Mesothelial cell of epicardium (in vitro differentiated cells): Measurements from ENCODE around the gene DTWD2. TPM values are rescaled to one million over a fixed set of nuclear protein-coding genes. Genes with fewer than 3 reads are reported as not detected.
"Not testable (repeated sequence)": the region's sequence is repeated elsewhere in the genome, so short reads cannot be mapped to it uniquely, and the experiment has no call there.

Source experiments
- DNase-seq, 2 experiments: peaks; one replicate each; pipeline ENCODE4 v3.0.0; 2021; ENCODE audit warnings: low spot score in 2 of 2; ENCODE audit not compliant: unreplicated experiment in 2 of 2
- H3K27ac Mint-ChIP-seq: 2 replicates; pipeline ENCODE4 v1.8.0; 2021; ENCODE audit warnings: mixed read lengths
- H3K27me3 Mint-ChIP-seq: 2 replicates; pipeline ENCODE4 v1.8.0; 2021; ENCODE audit warnings: low read depth, mixed read lengths
- H3K36me3 Mint-ChIP-seq: 2 replicates; pipeline ENCODE4 v1.8.0; 2021; ENCODE audit warnings: mixed read lengths
- H3K4me1 Mint-ChIP-seq: 2 replicates; pipeline ENCODE4 v1.8.0; 2021; ENCODE audit warnings: mixed read lengths
- H3K4me3 Mint-ChIP-seq: 2 replicates; pipeline ENCODE4 v1.8.0; 2021; ENCODE audit warnings: mild to moderate bottlenecking, moderate library complexity, mixed read lengths
- H3K9me3 Mint-ChIP-seq: 2 replicates; pipeline ENCODE4 v1.8.0; 2021; ENCODE audit warnings: mixed read lengths
- CTCF ChIP-seq: fragments of 200-600 bp; sonication (generic); IDR thresholded peaks from one replicate; pipeline ENCODE4 v1.5.0; 2021; ENCODE audit warnings: antibody characterized with exemption; ENCODE audit not compliant: unreplicated experiment
- total RNA-seq: library from RNA; stranded (reverse); gene quantifications from 3 replicates; pipeline ENCODE4 v1.2.1, GENCODE V29; 2021

DTWD2 gene
- total RNA-seq, 1 donor from 2014 or later: 9.1 TPM

DNA sequence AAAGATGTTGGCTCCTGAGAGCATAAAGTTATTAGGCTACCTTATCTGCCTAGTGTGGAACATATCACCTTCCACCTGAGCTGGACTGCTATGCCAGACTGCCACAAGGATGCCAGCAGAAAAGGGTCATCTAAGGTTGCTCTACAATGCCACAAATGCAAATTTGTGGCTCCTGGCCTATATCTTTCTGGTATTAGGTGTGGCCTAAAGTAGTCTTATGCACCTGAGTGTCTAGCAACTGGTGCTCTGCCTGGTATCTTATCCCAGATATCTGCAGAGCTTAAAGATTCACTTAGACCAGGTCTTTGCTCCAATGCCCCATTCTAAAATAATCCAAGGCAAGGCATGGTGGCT, 34.7 kb downstream of the DTWD2 start:
- DNase-seq: no peak
- peaks cover 17% of the 10 kb centered on the region for H3K27me3 Mint-ChIP-seq
- no peak overlapping the region for H3K27ac Mint-ChIP-seq
- no peaks in the 10 kb centered on the region for H3K9me3 Mint-ChIP-seq
- H3K4me1 Mint-ChIP-seq: peaks cover 4% of the 10 kb centered on the region
- peaks cover 13% of the 10 kb centered on the region for H3K36me3 Mint-ChIP-seq
- no peak for TF ChIP-seq CTCF
- H3K4me3 Mint-ChIP-seq: no peak overlapping the region

DNA sequence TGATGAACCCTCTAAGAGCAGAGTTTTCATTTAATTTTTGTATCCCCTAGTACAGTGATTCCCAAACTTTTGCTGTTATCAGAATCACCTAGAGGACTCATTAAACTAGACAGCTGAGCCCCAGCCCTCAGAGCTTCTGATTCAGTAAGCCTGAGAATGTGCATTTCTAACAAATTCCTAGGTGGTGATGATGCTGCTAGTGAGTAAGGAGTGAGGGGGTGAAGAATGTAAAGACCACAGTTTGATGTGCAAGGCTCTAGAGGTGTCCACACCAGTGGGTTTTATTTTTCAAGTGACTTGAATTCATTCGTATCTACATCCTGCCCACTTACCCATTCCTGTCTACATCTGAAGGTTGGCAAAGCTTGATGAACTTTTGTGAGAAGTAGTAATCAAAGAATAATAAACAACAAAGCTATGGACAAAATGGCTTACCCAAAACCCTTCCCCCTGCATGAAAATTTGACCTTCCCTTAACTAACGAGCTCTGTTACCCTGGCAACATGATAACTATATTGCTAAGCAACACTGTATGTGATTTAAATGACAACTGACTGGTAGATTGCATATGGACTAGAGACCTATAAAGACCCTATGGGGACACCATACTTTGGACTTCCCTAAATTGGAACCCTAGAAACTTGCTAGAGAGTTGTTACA, 35.2 kb downstream of the DTWD2 start:
- no peak for TF ChIP-seq CTCF
- peaks cover 13% of the 10 kb centered on the region for H3K36me3 Mint-ChIP-seq
- no peak overlapping the region for H3K27ac Mint-ChIP-seq
- DNase-seq: no peak
- peaks cover 4% of the 10 kb centered on the region for H3K4me1 Mint-ChIP-seq
- H3K27me3 Mint-ChIP-seq: peaks cover 17% of the 10 kb centered on the region
- H3K4me3 Mint-ChIP-seq: no peak overlapping the region
- H3K9me3 Mint-ChIP-seq: no peaks in the 10 kb centered on the region

- H3K27ac Mint-ChIP-seq, DNase-seq, H3K4me1 Mint-ChIP-seq, H3K9me3 Mint-ChIP-seq, H3K4me3 Mint-ChIP-seq: not testable (repeated sequence)
- Mint-ChIP-seq H3K36me3 (peaks cover 13% of the 10 kb centered on the region), H3K27me3 (peaks cover 17% of the 10 kb centered on the region)
Observed at GRCh38 chr5:118952306-118952705, 36.0 kb downstream of the DTWD2 start.

- not testable (repeated sequence) for H3K9me3 Mint-ChIP-seq, H3K27ac Mint-ChIP-seq, H3K4me1 Mint-ChIP-seq, DNase-seq, H3K4me3 Mint-ChIP-seq
- peaks cover 13% of the 10 kb centered on the region for H3K36me3 Mint-ChIP-seq
- H3K27me3 Mint-ChIP-seq: peaks cover 17% of the 10 kb centered on the region
Observed at GRCh38 chr5:118950354-118950753, 38.0 kb downstream of the DTWD2 start.

GRCh38 chr5:118946138-118946800, 42.1 kb downstream of the DTWD2 start:
- H3K36me3 Mint-ChIP-seq: peaks cover 5% of the 10 kb centered on the region
- H3K9me3 Mint-ChIP-seq: no peaks in the 10 kb centered on the region
- no peak for DNase-seq
- H3K27me3 Mint-ChIP-seq: peaks cover 5% of the 10 kb centered on the region
- H3K4me3 Mint-ChIP-seq: no peak overlapping the region
- TF ChIP-seq CTCF: no peak
- no peaks in the 10 kb centered on the region for H3K4me1 Mint-ChIP-seq
- H3K27ac Mint-ChIP-seq: no peak overlapping the region

DNA sequence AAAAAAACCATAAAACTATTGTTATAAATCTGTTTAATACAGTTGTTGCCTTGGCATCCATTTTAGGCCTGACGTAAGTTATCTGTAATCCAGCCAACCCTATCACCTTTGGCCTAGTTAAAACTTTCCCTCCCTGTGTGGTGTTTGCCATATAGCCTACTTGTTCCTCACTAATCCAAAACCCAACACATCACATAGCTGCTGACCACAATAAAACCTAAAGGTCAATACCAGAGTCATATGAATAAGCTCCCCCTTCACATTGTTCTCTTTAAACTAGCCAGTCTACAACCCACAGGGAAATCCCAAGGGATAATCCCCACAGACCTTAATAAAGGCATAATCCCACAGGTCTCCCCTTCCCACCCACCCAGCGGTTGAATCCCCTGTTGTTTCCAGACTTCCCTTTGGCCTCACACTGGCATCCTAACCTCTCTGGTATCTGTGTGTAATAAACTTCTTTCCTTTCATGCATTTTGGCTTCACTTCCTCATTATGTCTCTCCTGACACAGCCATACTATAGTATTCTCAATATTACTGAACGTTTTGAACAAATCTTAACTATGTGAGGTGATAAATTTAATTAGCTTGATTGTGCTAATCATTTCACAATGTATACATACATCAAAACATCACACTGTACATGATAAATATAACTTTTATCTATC, 50.8 kb downstream of the DTWD2 start:
- H3K4me1 Mint-ChIP-seq: no peaks in the 10 kb centered on the region
- H3K4me3 Mint-ChIP-seq: no peak overlapping the region
- no peak overlapping the region for H3K27ac Mint-ChIP-seq
- DNase-seq: no peak
- H3K27me3 Mint-ChIP-seq: no peaks in the 10 kb centered on the region
- H3K36me3 Mint-ChIP-seq: peaks cover 12% of the 10 kb centered on the region
- peaks cover 2% of the 10 kb centered on the region for H3K9me3 Mint-ChIP-seq
- TF ChIP-seq CTCF: no peak
